WERI-Rb-1 (cell line): ENCODE results near the gene HSD11B2.
A peak's percentile ranks its signal among the peaks of the same experiment; 100 is the strongest.

ENCODE experiments used
- DNase-seq: peaks from one replicate; pipeline ENCODE4 v3.0.0-alpha.2; 2020
- H3K27ac ChIP-seq: fragments of 250-450 bp; sonication (Bioruptor Pico); 2 replicates; pipeline ENCODE4 v1.5.1; 2020; ENCODE audit warnings: mild to moderate bottlenecking, moderate library complexity
- H3K27me3 ChIP-seq: fragments of 250-450 bp; sonication (Bioruptor Pico); 2 replicates; pipeline ENCODE4 v1.5.1; 2021; ENCODE audit warnings: mild to moderate bottlenecking, low read depth, moderate library complexity; ENCODE audit not compliant: insufficient read depth, severe bottlenecking
- H3K36me3 ChIP-seq: fragments of 250-450 bp; sonication (Bioruptor Pico); 2 replicates; pipeline ENCODE4 v1.5.1; 2020; ENCODE audit warnings: mild to moderate bottlenecking, moderate library complexity
- H3K4me3 ChIP-seq: 2 replicates; pipeline ENCODE4 v1.5.1; 2011; ENCODE audit warnings: low read depth, mild to moderate bottlenecking, control low read depth, low read length
- H3K9me3 ChIP-seq: fragments of 250-450 bp; sonication (Bioruptor Pico); 2 replicates; pipeline ENCODE4 v1.5.1; 2021; ENCODE audit warnings: mild to moderate bottlenecking, moderate library complexity; ENCODE audit not compliant: severe bottlenecking
- CTCF ChIP-seq: IDR thresholded peaks from 2 replicates; pipeline ENCODE4 v1.5.1; 2011; ENCODE audit warnings: low read depth, mild to moderate bottlenecking, control low read depth, inconsistent platforms, low read length

HSD11B2 gene

GRCh38 chr16:67428146-67428731 lies 2.7 kb upstream of the HSD11B2 start:
- H3K27me3 ChIP-seq, result no peaks in the 10 kb centered on the region
- 0 out of 2 replicates have a peak, but pooled peaks cover 3% of the 10 kb centered on the region for H3K36me3 ChIP-seq
- no peaks in the 10 kb centered on the region for H3K9me3 ChIP-seq
- DNase-seq, result peak; percentile 92
- H3K4me3 ChIP-seq, result no peak overlapping the region
- H3K27ac ChIP-seq, result peak overlapping the region; percentile 81
- TF ChIP-seq CTCF, result peak; percentile 93

DNA sequence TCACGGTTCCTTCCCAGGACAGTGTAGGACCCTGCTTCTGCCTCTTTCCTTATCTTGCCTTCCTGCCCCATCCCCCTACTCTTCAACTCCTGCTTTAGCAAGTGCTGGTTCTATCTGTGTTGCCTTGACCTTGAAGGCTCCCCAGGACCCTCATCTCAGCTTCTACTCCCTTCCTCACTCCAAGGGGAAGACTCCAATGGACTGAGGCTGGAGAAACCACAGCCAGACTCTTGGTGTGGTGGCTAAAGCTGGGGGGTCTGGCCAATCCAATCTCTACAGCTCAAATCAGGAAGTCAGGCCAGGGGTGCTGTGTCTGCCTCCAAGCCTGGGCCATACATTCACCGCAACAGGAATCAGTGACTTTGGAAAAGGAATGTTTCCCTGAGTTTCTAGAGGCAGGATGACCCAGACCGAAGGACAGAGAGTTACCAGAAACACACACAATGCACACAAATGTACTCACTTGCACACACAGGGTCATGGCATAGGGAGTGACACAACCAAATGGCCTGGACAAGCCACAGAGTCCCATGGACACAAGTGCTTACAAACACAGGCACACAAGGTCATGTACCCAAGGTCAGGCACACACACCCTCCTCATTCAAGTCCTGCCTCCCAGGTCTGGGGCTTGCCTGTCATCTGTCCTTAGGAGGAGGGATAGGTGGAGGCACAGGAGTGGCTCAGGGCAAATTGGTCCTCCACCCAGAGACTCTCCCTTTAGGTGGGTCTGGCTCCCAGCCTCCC lies 1.7 kb upstream of the HSD11B2 start:
- Histone ChIP-seq H3K27me3 (no peaks in the 10 kb centered on the region), H3K9me3 (no peaks in the 10 kb centered on the region), H3K27ac (peak overlapping the region; percentile 81), H3K36me3 (peaks cover 7% of the 10 kb centered on the region; the same call in 1 of the 2 replicates), H3K4me3 (no peak overlapping the region)
- no peak for DNase-seq
- TF ChIP-seq CTCF, result no peak

DNA sequence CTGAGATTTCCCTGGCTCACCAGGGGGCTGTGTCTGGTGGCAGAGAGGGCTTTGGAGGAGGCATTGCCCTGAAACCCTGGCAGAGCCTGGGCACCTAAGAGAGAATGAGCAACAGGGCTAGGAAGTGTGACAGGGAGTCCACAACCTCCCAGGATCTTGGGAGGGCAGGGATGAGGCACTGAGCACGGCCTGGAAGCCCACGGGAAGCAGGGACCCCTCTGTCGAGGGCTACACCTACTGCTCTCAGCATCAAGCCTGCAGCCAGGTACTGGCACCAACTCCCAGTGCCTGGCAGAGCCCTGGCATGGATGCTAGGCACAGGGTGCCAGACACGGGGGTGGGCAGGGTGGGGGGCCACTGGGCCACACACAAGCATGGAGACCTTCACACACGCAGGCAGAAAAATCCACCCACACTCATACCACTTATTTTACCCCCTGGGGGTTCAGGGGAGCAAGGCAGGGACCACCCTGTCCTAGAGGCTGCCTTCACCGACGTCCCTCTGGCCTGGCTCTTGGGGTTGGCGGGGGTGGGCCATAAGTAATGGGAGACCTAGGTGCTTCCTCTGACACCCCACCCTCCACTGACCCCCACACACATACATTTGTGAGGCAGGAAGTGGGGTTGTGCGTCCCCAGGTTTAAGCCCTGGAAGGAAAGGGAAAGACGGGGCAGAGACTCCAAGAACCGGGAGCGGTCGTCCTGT lies 970 bp upstream of the HSD11B2 start:
- no peaks in the 10 kb centered on the region for H3K27me3 ChIP-seq
- no peaks in the 10 kb centered on the region for H3K9me3 ChIP-seq
- DNase-seq, result no peak
- H3K27ac ChIP-seq, result peak overlapping the region; percentile 81
- H3K36me3 ChIP-seq, result peaks cover 7% of the 10 kb centered on the region; the same call in 1 of the 2 replicates
- peak overlapping the region; percentile 52 for H3K4me3 ChIP-seq
- TF ChIP-seq CTCF, result no peak

DNA sequence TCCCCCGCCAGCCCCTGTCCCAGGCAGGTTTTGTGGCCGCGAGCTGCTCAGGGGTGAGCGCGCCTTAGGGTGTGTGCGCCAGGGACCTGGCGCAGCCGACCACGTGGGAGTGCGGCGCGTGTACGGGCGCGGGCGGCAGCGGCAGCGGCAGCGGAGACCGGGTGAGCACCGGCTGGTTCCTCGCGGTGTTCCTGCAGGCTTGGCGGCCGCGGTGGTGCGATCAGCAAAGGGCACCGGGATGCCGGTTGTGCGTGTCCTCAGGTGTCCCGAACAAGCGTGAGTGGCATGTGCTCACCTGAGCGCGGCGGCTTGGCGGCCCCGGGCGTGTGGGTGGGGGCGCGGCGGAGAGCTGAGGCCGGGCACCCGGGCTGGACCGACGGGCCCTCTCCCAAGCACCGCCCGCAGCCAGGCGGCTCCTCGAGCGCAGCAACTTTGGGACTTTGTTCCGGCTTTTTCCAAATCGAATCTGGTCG lies 381 bp upstream of the HSD11B2 start:
- Histone ChIP-seq H3K36me3 (peaks cover 8% of the 10 kb centered on the region), H3K27ac (peak overlapping the region; percentile 81), H3K4me3 (peak overlapping the region; percentile 52), H3K9me3 (no peaks in the 10 kb centered on the region), H3K27me3 (no peaks in the 10 kb centered on the region)
- TF ChIP-seq CTCF, result no peak
- peak; percentile 40 for DNase-seq

- H3K4me3 ChIP-seq, result peak overlapping the region; percentile 65
- peak; percentile 82 for DNase-seq
- peak overlapping the region; percentile 98 for H3K27ac ChIP-seq
Observed at GRCh38 chr16:67431775-67432505, 1.0 kb downstream of the HSD11B2 start.

More at GRCh38 chr16:67431775-67432505, 1.0 kb downstream of the HSD11B2 start:
- Histone ChIP-seq H3K36me3 (peaks cover 19% of the 10 kb centered on the region), H3K9me3 (no peaks in the 10 kb centered on the region), H3K27me3 (no peaks in the 10 kb centered on the region)
- no peak for TF ChIP-seq CTCF
